Liver (tissue), 3 donors: Measurements from ENCODE around the gene PDE5A.

Experiments
- ATF3 ChIP-seq: IDR thresholded peaks from 2 replicates; pipeline ENCODE4 v1.6.1; 2016; ENCODE audit warnings: antibody characterized with exemption
- CTCF ChIP-seq: fragments of 150-350 bp; IDR thresholded peaks from 2 replicates; pipeline ENCODE4 v1.5.1; 2017; ENCODE audit warnings: improper control_type of control experiment, low read depth, low read length; ENCODE audit not compliant: missing input control
- FOXA1 ChIP-seq: IDR thresholded peaks from 2 replicates; pipeline ENCODE4 v1.6.1; 2016; ENCODE audit warnings: antibody characterized with exemption
- GABPA ChIP-seq, 2 donors: IDR thresholded peaks in 1 of 2; conservative IDR thresholded peaks in 1 of 2; 2 replicates each; pipeline ENCODE4 v1.6.1; 2016; ENCODE audit warnings: antibody characterized with exemption in 2 of 2, mild to moderate bottlenecking in 1 of 2, moderate library complexity in 1 of 2
- MAX ChIP-seq: IDR thresholded peaks from 2 replicates; pipeline ENCODE4 v1.6.1; 2016; ENCODE audit warnings: antibody characterized with exemption
- ZBTB33 ChIP-seq: IDR thresholded peaks from 2 replicates; pipeline ENCODE4 v1.6.1; 2016; ENCODE audit warnings: antibody characterized with exemption
- donor health status: healthy.
- donor health status: healthy.

GRCh38 chr4:119550857-119551532 lies 77.6 kb downstream of the PDE5A start:
- no peak for TF ChIP-seq ZBTB33
- TF ChIP-seq ATF3: no peak
- no peak for TF ChIP-seq GABPA (IDR thresholded peaks at IDR 0.05 in 1 of 2, conservative IDR thresholded peaks at IDR 0.05 in 1 of 2)
- no peak for TF ChIP-seq MAX
- no peak for TF ChIP-seq FOXA1
- TF ChIP-seq CTCF: no peak
